Astrocyte of the cerebellum (primary cell): Measurements from ENCODE around the gene PCNT.
"Not testable (repeated sequence)": the region's sequence is repeated elsewhere in the genome, so short reads cannot be mapped to it uniquely, and the experiment has no call there.

Experiments used
- DNase-seq: peaks from one replicate; pipeline ENCODE4 v3.0.0-alpha.2; 2011; ENCODE audit warnings: low read depth
- H3K4me3 ChIP-seq: 2 replicates; pipeline ENCODE4 v1.5.1; 2011; ENCODE audit warnings: mild to moderate bottlenecking, low read depth, low read length, moderate library complexity
- in situ Hi-C: cut with HindIII; loops from 2 replicates; pipeline ENCODE4 v1.10.0; 2017; ENCODE audit warnings: low sequenced_read_pairs
- TF ChIP-seq, protein P1 (sequence below): IDR thresholded peaks from 2 replicates; pipeline ENCODE4 v1.5.1; 2012; ENCODE audit warnings: low read length, low read depth, moderate library complexity, mild to moderate bottlenecking; ENCODE audit errors: missing control alignments

The PCNT gene

DNA sequence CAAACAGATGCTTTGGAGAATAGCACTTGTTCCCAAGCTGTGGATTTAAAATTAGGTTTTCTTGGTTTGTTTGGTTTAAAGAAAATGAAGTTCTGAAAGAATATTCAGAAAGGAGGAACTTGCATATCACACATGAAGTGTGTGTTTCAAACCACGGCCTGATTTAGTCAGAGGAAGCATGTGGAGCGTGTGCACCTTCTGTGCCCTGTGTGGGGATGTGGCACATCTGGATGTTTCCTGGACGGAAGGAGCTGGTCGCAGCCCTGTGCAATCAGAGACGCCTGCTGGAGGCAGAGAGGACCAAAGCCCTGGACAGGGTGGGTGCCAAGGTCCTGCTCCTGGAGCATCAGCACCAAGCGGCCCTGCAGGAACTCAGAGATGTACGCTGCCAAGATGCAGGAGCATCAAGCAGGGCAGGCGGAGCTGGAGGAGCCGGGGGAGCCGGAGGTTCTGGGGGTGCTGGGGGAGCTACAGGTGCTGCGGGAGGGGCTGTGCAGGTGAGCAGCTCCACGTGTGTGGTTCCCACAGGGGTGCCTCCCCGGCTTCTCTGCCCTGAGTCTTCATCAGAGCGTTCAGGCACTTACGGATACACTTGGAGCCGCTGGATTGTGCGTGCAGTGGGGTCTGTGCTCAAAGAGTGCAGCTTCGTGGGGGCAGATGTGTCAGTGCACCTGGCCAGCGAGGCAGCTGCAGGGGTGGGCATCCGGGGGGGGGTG is 45.7 kb downstream of the PCNT start:
- no peak overlapping the region for H3K4me3 ChIP-seq
- in situ Hi-C loops: no loop called here
- TF ChIP-seq, protein P1, sequence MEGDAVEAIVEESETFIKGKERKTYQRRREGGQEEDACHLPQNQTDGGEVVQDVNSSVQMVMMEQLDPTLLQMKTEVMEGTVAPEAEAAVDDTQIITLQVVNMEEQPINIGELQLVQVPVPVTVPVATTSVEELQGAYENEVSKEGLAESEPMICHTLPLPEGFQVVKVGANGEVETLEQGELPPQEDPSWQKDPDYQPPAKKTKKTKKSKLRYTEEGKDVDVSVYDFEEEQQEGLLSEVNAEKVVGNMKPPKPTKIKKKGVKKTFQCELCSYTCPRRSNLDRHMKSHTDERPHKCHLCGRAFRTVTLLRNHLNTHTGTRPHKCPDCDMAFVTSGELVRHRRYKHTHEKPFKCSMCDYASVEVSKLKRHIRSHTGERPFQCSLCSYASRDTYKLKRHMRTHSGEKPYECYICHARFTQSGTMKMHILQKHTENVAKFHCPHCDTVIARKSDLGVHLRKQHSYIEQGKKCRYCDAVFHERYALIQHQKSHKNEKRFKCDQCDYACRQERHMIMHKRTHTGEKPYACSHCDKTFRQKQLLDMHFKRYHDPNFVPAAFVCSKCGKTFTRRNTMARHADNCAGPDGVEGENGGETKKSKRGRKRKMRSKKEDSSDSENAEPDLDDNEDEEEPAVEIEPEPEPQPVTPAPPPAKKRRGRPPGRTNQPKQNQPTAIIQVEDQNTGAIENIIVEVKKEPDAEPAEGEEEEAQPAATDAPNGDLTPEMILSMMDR: no peak
- DNase-seq: no peak

DNA sequence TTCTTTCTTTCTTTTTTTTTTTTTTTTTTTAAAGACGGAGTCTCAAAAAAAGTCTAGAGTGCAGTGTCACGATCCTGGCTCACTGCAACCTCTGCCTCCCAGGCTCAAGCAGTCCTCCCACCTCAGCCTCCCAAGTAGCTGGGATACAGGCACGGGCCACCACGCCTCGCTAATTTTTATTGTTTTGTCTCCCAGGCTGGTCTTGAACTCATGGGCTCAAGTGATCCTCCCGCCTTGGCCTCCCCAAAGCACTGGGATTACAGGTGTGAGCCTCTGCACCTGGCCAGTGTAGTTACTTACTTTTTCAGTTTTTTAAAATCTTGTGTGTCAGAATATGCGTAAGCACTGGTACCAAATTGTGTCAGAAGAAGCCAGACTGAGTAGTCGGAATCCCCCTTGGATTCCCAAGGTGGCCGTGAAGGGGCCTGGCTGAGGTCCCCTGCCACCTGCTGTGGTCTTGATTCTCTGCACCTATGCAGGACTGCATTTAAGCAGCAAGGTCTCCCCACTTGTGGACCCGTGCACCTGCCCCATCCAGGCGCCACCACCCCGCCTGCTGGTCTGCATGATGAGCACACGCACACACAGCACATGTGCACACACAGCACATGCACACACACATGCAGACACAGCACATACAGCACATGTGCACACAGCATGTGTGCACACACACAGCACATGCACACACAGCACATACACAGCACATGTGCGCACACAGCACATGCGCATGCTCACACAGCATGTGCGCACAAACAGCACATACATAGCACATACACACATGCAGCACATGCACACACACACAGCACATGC is 47.5 kb downstream of the PCNT start:
- in situ Hi-C loops: no loop called here
- no peak for DNase-seq
- TF ChIP-seq, protein P1: no peak
- no peak overlapping the region for H3K4me3 ChIP-seq

DNA sequence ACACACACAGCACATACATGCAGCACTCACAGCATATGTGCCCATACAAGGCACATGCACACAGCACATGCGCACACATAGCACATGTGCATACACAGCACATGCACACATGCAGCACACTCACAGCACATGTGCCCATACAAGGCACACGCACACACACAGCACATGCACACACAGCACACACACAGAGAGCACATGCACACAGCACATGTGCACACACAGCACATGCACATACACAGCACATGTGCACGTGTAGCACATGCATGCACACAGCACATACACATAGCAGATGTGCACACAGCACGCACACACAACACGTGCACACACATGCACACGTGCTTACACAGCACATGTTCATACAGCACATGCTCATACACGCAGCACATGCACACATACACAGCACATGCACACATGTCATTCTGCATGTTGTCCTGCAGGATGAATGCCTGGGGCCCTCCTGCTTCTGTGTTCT is 48.1 kb downstream of the PCNT start:
- TF ChIP-seq, protein P1: no peak
- in situ Hi-C loops: no loop called here

DNA sequence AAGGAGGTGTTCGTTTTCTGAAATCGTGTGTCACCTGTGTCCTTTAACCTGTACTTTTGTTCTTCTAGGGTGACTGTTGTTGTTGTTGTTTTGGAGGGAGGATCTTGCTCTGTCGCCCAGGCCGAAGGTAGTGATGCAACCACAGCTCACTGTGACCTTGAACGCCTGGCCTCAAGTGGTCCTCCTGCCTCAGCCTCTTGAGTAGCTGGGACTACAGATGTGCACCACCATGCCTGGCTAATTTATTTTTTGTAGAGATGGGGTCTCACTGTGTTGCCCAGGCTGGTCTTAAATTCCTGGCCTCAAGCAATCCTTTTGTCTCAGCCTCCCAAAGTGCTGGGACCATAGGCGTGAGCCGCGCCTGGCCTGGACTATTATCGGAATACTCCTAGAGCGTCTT is 49.0 kb downstream of the PCNT start:
- H3K4me3 ChIP-seq, DNase-seq, in situ Hi-C loops: not testable (repeated sequence)

More for the DNA sequence above, 48.1 kb downstream of the PCNT start:
- no peak for DNase-seq
- H3K4me3 ChIP-seq: no peak overlapping the region

DNA sequence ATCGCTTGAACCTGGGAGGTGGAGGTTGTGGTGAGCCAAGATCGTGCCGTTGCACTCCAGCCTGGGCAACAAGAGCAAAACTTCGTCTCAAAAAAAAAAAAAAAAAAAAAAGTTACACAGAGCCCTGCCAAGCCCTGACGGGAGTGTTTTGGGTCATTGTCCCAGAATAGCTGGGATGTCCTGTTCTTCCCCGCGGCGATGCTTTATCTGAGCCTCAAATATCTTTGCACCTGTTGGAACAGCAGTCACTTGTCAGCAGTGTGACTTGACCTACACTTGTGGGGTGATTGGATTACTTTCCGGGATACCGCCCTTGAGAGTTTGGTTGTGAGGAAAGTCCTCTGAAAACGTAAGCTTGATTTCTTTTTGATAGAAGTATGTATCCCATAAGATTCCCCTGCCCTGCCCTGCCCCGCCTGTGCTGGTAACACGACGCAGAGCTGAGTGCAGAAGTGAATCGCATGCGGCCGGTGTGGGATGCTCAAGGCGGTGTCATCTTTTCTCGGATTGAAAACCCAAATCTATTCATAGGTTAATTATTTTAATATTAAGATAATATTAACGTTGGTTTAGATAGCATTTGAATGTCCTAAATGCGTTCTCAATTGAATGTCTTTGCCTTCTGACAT is 50.9 kb downstream of the PCNT start:
- DNase-seq: no peak
- no peak overlapping the region for H3K4me3 ChIP-seq
- TF ChIP-seq, protein P1: no peak
- in situ Hi-C loops: no loop called here

DNA sequence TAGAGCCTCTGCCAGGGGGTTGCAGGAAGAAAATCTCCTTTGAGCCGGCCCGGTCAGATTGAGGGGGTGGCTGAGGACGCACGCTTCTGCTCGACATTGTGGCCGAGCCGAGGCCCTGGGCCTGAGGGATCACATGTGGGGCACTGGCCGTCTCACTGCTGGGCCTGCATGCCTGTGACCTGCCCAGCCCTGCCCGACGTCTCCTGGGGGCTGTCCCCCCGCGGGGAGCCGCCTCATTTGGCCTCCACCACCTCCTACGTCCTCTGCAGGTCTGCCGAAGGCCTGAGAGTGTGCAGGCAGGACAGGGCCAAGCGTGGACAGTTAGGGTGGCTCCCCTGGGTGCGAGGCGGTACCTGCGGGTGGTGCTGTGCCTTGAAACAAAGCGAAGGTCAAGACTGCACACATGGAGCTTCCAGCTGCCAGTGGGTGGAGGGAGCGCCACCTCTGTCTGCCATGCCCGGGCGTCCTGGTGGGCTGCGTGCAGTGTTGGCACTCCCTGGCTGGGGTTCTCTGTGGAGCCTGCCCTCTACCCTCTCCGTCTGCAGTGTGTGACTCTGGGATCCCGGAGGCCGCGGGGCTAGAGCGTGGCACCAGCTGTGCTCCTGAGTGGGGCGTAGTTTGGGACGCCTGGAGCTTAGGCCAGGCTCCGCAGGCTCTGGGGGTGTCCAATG is 51.7 kb downstream of the PCNT start:
- TF ChIP-seq, protein P1: no peak
- in situ Hi-C loops: no loop called here
- no peak overlapping the region for H3K4me3 ChIP-seq
- no peak for DNase-seq
